Measurements from ENCODE around the gene ATXN10.

Gene ATXN10

GRCh38 chr22:45757936-45758335 is 86.3 kb downstream of the ATXN10 start:
- DNase-seq (ENCODE audit: low read depth in 3 of 3) = no peak

- DNase-seq (ENCODE audit: low read depth in 3 of 3) = no peak
Observed at GRCh38 chr22:45758603-45759002, 87.0 kb downstream of the ATXN10 start.

GRCh38 chr22:45760682-45761081 is 89.0 kb downstream of the ATXN10 start:
- DNase-seq (ENCODE audit: low read depth in 3 of 3) = no peak

DNA sequence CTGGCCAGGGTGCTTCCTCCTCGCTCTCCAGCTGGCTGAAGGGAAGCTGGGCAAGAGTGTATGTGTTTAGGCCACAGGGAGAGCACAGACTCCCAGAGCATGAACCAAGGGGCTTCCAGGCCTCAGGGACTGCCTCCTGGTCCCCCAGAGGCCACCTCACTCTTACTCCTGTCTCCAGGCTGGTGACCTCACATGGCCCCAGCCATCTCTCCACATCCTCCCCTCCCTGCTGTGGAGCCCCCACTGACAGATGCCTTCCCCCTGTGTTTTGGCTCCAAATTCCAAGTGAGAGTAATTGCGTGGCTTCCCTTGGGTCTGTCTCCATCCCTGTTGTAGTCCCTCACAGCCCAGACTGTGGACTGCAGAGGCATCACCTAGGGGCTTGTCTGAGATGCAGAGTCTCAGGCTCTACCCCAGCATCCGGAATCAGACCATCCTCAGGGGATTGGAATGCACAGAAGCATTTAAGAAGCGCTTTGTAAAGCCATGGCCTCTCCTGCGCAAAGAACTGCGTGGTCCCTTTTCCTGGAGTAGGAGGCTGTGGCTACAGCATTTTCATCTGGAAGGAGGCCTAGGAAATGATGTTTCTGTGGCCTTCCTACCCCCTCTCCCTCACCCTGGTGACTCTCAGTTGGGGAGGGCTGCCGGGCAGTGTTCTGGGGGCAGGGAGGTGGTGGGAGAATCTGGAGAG is 91.1 kb downstream of the ATXN10 start:
- no peak for DNase-seq (ENCODE audit: low read depth in 3 of 3)

GRCh38 chr22:45763236-45763624 is 91.6 kb downstream of the ATXN10 start:
- no peak for DNase-seq (ENCODE audit: low read depth in 3 of 3)

- no peak for DNase-seq (ENCODE audit: low read depth in 3 of 3)
Observed at GRCh38 chr22:45768490-45768889, 96.9 kb downstream of the ATXN10 start.

- no peak for DNase-seq (ENCODE audit: low read depth in 3 of 3)
Observed at GRCh38 chr22:45769569-45770210, 98.1 kb downstream of the ATXN10 start.

GRCh38 chr22:45770506-45770905 is 98.9 kb downstream of the ATXN10 start:
- DNase-seq (ENCODE audit: low read depth in 3 of 3) = no peak

- DNase-seq (ENCODE audit: low read depth in 3 of 3) = no peak
Observed at GRCh38 chr22:45771057-45771456, 99.4 kb downstream of the ATXN10 start.

GRCh38 chr22:45771711-45772110 is 100.1 kb downstream of the ATXN10 start:
- no peak for DNase-seq (ENCODE audit: low read depth in 3 of 3)

- DNase-seq (ENCODE audit: low read depth in 3 of 3) = no peak
Observed at GRCh38 chr22:45772743-45773142, 101.1 kb downstream of the ATXN10 start.

DNA sequence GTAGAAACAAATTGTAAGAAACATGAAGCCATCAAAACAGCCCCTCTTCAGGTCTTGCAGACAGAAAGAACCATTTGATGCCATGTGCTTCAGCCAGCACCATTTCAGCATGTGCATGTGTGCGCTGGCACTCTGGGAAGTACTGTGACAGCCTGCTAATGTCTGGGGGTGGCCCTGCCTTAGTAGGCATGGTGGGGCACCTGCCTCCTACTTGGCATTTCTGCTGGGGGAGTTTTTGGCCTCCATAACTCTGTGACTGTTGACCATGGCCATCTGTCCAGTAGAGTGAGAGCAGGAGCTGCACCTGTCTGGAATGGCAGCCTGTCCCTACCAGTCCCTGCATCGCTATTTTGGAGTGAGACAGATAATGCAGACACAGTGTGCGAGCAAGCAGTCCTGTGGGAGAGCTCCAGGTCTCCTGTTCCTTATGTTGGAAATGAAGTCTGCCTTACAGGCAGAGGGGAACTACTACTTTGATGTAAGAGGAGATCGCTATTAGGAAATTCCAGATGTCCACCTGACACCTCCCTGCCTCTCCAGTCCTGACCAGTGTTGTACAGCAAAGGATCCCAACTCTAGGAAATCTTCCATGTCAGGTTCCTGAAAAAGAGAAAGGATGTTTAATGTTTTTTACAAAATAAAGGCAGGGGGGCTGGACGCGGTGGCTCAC is 102.5 kb downstream of the ATXN10 start:
- DNase-seq (ENCODE audit: low read depth in 3 of 3) = no peak

DNA sequence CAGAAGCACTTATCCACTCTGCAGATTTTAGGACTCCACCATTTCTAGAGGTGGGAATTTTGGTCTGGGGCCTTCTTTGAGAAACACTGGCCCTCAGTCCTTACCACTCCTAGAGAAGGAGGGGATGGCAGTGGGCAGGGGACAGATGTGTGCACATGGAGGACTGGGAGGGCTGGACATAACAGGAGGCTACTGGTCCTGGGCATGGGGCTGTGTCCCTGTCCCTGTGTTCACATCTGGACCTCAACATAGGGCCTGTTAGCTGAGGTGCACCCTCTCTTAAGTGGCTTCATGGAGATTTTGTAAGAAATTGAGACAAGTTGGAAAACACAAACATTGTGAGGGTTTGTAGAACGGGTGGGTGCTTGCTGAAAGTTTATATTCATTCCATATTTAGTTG is 103.4 kb downstream of the ATXN10 start:
- no peak for DNase-seq (ENCODE audit: low read depth in 3 of 3)

DNA sequence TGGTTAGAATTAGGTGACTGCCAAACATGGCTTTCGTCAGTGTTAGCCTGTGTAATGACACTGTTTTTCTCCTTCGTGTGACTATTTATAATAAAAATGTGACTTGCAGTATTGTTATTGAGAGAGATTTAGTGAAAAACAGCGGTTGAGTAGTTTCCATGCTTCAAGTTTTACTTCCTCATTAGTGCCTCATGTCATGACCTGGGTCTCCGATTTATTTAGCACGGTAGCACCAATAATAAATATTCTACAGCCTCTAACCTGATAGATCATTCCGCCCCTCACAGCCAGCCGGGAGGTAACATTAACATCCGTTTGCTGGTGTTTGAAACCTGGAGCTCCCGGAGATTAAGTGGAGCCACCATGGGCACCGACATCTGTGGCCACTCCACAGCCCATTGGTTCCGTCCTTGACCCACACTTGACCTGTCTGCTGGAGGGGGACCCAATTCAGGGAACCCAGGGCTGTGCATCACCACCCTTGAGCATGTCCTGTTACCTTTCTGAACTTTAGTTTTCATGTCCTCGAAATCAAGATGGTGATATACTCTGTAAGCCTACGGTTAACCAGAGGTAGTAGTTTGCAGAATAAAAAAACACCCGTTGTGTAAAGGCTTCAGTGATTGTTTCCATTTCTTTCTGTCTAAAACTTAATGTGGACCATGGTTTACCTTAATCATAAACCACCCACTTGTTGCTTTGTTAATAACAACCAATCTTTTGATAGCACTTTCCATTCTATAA is 104.1 kb downstream of the ATXN10 start:
- DNase-seq (ENCODE audit: low read depth in 3 of 3) = no peak

DNA sequence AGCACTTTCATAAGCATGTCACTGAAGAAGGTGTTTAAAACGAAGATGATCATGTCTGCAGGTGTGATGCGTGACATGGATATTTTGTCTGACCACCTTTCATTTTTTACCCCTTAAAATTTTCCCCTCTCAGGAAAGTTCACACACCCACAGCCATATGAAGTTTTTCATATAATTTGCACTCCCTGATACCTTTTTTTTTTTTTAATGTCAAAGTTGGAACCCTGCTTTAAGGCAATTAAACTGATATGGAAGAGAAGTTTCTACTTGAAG is 104.6 kb downstream of the ATXN10 start:
- no peak for DNase-seq (ENCODE audit: low read depth in 3 of 3)

GRCh38 chr22:45777046-45777851 is 105.6 kb downstream of the ATXN10 start:
- no peak for DNase-seq (ENCODE audit: low read depth in 3 of 3)

DNA sequence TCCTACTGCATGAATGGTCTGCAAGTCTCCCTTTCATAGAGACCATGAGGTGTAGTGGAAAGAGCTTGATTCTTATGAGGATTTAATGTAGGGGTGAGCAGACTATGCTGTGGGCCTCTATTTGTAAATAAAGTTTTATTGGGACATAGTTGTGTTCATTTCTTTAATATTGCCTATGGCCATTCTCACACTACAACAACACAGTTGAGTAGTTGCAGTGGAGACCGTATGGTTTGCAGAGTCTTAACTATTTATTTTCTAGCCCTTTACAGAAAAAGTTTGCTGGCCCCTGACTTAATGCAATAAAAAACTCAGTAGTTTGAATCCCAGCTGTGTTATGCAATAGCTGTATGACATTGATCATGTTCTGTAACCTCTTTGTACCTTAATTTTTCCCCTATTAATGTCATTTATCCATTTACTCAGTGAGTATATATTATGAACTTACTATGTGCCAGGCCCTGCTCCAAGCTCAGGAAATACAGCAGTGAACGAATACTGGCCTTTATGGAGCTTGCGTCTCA is 106.3 kb downstream of the ATXN10 start:
- no peak for DNase-seq (ENCODE audit: low read depth in 3 of 3)

- DNase-seq (ENCODE audit: low read depth in 3 of 3) = no peak
Observed at GRCh38 chr22:45781459-45781858, 109.8 kb downstream of the ATXN10 start.

DNA sequence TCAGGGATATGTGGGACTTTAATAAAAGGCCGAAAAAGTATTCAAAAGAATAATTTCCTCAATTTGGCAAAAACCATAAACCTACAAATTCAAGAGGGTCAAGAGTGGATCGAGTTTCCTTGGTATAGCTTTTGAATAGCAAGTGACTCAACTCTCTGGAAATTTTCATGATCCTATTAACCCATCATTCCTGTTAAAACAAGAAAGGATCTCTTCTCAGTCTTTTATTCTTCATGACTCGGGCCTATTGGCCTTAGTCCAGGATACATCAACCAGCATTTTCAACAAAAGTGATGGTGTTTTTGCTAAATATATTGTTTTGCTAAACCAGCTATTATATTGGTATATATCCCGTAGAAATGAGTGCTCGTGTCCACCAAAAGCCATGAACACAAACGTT is 110.3 kb downstream of the ATXN10 start:
- no peak for DNase-seq (ENCODE audit: low read depth in 3 of 3)

GRCh38 chr22:45783021-45783420 is 111.4 kb downstream of the ATXN10 start:
- no peak for DNase-seq (ENCODE audit: low read depth in 3 of 3)

DNA sequence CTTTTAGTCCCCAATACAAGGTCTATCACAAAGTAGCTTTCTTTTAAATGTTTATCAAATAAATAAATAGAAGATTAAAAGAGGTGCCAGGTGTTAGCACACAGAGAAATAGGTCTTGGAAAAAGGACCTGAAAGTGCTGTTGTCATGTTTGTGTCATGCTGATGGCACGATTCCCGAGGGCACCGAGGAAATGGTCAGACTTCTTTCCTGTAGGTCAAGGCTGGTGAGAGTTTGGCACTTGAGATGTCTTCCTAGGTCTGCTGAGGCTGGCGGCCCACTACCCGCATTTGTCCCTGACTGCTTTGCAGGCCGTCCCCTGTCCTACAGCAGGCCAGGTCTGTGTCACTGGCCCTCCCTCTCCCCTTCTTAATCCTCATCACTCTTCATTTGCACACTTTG is 112.1 kb downstream of the ATXN10 start:
- no peak for DNase-seq (ENCODE audit: low read depth in 3 of 3)

All from stimulated activated CD4-positive, alpha-beta T cell treated with anti-CD3 and anti-CD28 coated beads, TNF-alpha, amount 100 ng/mL, for 4 hours (primary cell).